ENCODE results near the gene CARD11. TPM values are rescaled to one million over a fixed set of nuclear protein-coding genes. Genes with fewer than 3 reads are reported as not detected.

Gene CARD11
- total and polyA plus RNA-seq, 3 donors from 2014 or later = 2.9 to 3.9 (median 3.2) TPM

- intact Hi-C loops (cut with DNase I; ENCODE audit: low total_unique reads) = no loop called here
- TF ChIP-seq POLR2A (IDR thresholded peaks at IDR 0.05) (no peak), CTCF (IDR thresholded peaks at IDR 0.05) (no peak)
- H3K27ac ChIP-seq = no peak overlapping the region
- H3K36me3 ChIP-seq (ENCODE audit: low read depth, missing control alignments) = no peaks in the 10 kb centered on the region
- no peak for DNase-seq
- no peaks in the 10 kb centered on the region for H3K9me3 ChIP-seq
- no peak overlapping the region for H3K4me3 ChIP-seq
- 56 to 63% methylated on average over 19 of the region's 19 CpGs for WGBS, 2 donors
- no peaks in the 10 kb centered on the region for H3K4me1 ChIP-seq
- no peaks in the 10 kb centered on the region for H3K27me3 ChIP-seq
Observed at GRCh38 chr7:2938514-2939192, 105.0 kb downstream of the CARD11 start.

GRCh38 chr7:2937701-2938513 lies 105.8 kb downstream of the CARD11 start:
- DNase-seq = no peak
- whole genome bisulfite sequencing, 2 donors = 97% methylated on average over 10 to 19 of the region's 19 CpGs
- no peaks in the 10 kb centered on the region for H3K36me3 ChIP-seq (ENCODE audit: low read depth, missing control alignments)

GRCh38 chr7:2936891-2937580 lies 106.6 kb downstream of the CARD11 start:
- H3K9me3 ChIP-seq = no peaks in the 10 kb centered on the region
- H3K36me3 ChIP-seq (ENCODE audit: low read depth, missing control alignments) = no peaks in the 10 kb centered on the region
- no peak overlapping the region for H3K27ac ChIP-seq
- TF ChIP-seq CTCF (IDR thresholded peaks at IDR 0.05) = no peak
- TF ChIP-seq POLR2A (IDR thresholded peaks at IDR 0.05) = no peak
- DNase-seq = no peak
- H3K27me3 ChIP-seq = no peaks in the 10 kb centered on the region
- no peaks in the 10 kb centered on the region for H3K4me1 ChIP-seq
- 92 to 95% methylated on average over 19 to 29 of the region's 29 CpGs for WGBS, 2 donors
- no peak overlapping the region for H3K4me3 ChIP-seq
- intact Hi-C loops (cut with DNase I; ENCODE audit: low total_unique reads) = no loop called here

More at GRCh38 chr7:2937701-2938513, 105.8 kb downstream of the CARD11 start:
- no peak for TF ChIP-seq CTCF (IDR thresholded peaks at IDR 0.05)
- TF ChIP-seq POLR2A (IDR thresholded peaks at IDR 0.05) = no peak
- Histone ChIP-seq H3K27ac (no peak overlapping the region), H3K4me3 (no peak overlapping the region), H3K9me3 (no peaks in the 10 kb centered on the region), H3K27me3 (no peaks in the 10 kb centered on the region), H3K4me1 (no peaks in the 10 kb centered on the region)
- intact Hi-C loops (cut with DNase I; ENCODE audit: low total_unique reads) = no loop called here

GRCh38 chr7:2936301-2936700 lies 107.4 kb downstream of the CARD11 start:
- 90 to 91% methylated on average over 8 of the region's 8 CpGs for WGBS, 2 donors
- Histone ChIP-seq H3K4me1 (no peaks in the 10 kb centered on the region), H3K9me3 (no peaks in the 10 kb centered on the region), H3K27ac (no peak overlapping the region), H3K27me3 (no peaks in the 10 kb centered on the region), H3K4me3 (no peak overlapping the region), H3K36me3 (ENCODE audit: low read depth, missing control alignments) (no peaks in the 10 kb centered on the region)
- intact Hi-C loops (cut with DNase I; ENCODE audit: low total_unique reads) = no loop called here
- no peak for TF ChIP-seq POLR2A (IDR thresholded peaks at IDR 0.05)
- no peak for DNase-seq

Measured in testis (tissue), 3 donors.